Vagina (tissue), 2 donors: Measurements from ENCODE around the gene PKN1.

Experiments
- CTCF ChIP-seq, 3 experiments: fragments of 450-650 bp in 2 of 3; fragments of 200-600 bp in 1 of 3; sonication (generic) in 1 of 3; IDR thresholded peaks; one replicate each; pipeline ENCODE4 v1.5.1; 2017 to 2019; ENCODE audit warnings: antibody characterized with exemption in 3 of 3, mild to moderate bottlenecking in 2 of 3, moderate library complexity in 2 of 3
- POLR2A ChIP-seq, 2 donors: fragments of 450-650 bp; IDR thresholded peaks; one replicate each; pipeline ENCODE4 v1.6.1; 2017; ENCODE audit warnings: antibody characterized with exemption in 2 of 2, mild to moderate bottlenecking in 2 of 2, moderate library complexity in 2 of 2
- POLR2AphosphoS5 ChIP-seq, 2 donors: sonication (generic); formaldehyde crosslinking; IDR thresholded peaks; one replicate each; pipeline ENCODE4 v1.9.0; 2017; ENCODE audit warnings: antibody characterized with exemption in 2 of 2, mild to moderate bottlenecking in 2 of 2, low read depth in 1 of 2; ENCODE audit not compliant: insufficient read depth in 1 of 2

GRCh38 chr19:14517840-14518505, 84.9 kb downstream of the PKN1 start, which contains the start of gene DNAJB1:
- TF ChIP-seq POLR2AphosphoS5 (IDR thresholded peaks at IDR 0.05; ENCODE audit: insufficient read depth in 1 of 2, low read depth in 1 of 2) (peak; percentile 43 to 99), POLR2A (IDR thresholded peaks at IDR 0.05) (peak; percentile 92 to 98), CTCF (IDR thresholded peaks at IDR 0.05) (no peak)
